ENCODE results near the gene ADSS2.
"Not testable (repeated sequence)": the region's sequence is repeated elsewhere in the genome, so short reads cannot be mapped to it uniquely, and the experiment has no call there.

ADSS2 gene

DNA sequence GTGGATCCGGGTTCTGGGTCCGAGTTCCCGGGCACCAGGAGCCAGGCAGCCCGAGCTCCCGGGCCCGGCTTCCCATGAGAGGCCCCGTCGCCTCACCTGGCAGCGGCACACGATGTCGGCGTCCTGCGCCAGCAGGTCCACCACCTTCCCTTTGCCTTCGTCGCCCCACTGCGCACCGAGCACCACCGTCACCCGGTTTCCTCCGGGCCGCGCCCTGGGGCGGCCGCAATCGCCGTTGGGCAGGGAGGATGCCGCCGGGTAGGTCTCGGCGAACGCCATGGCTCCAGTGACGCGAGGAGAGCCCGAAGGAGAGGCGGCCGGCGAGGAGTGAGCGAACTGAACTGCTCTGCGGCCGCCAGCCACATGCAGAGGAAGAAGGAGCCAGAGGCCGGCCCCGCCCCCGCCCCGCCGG, at the start of gene ADSS2:
ADSS2 (minus strand) TSS at position 371 of the 412 bp plus-strand sequence; CDS start at position 279, 92 bp downstream.
- peaks cover 0 to 2% of the 10 kb centered on the region in 2 donors for H3K36me3 ChIP-seq (ENCODE audit: control insufficient read depth in 2 of 2, insufficient read depth in 2 of 2, low read length in 2 of 2)
- peak within 1 kb of the TSS; percentile 91 to 98 for H3K9ac ChIP-seq (ENCODE audit: low read depth in 1 of 2, low read length in 2 of 2)
- H3K9me3 ChIP-seq (ENCODE audit: control insufficient read depth in 2 of 2, low read length in 2 of 2), result no peaks in the 10 kb centered on the region
- H3K27me3 ChIP-seq (ENCODE audit: control insufficient read depth in 2 of 2, insufficient read depth in 2 of 2, low read length in 2 of 2), result no peaks in the 10 kb centered on the region
- H3K4me3 ChIP-seq (ENCODE audit: low read length in 2 of 2), result peak within 1 kb of the TSS; percentile 92 to 98
- peak within 1 kb of the TSS; percentile 97 to 98 for H3K27ac ChIP-seq (ENCODE audit: low read depth in 2 of 2, low read length in 2 of 2)
- peaks cover 8 to 13% of the 10 kb centered on the region in 2 donors for H3K4me1 ChIP-seq (ENCODE audit: control insufficient read depth in 2 of 2, insufficient read depth in 2 of 2, low read length in 2 of 2)

DNA sequence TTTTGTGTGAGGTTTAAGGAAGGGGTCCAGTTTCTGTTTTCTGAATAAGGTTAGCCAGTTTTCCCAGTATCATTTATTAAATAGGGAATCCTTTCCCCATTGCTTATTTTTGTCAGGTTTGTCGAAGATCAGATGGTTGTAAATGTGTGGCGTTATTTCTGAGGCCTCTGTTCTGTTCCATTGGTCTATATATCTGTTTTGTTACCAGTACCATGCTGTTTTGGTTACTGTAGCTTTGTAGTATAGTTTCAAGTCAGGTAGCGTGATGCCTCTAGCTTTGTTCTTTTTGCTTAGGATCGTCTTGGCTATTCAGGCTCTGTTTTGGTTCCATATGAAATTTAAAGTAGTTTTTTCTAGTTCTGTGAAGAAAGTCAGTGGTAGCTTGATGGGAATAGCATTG, 48.8 kb upstream of the ADSS2 start:
- H3K27me3 ChIP-seq (ENCODE audit: control insufficient read depth in 2 of 2, insufficient read depth in 2 of 2, low read length in 2 of 2); H3K27ac ChIP-seq (ENCODE audit: low read depth in 2 of 2, low read length in 2 of 2): not testable (repeated sequence)

DNA sequence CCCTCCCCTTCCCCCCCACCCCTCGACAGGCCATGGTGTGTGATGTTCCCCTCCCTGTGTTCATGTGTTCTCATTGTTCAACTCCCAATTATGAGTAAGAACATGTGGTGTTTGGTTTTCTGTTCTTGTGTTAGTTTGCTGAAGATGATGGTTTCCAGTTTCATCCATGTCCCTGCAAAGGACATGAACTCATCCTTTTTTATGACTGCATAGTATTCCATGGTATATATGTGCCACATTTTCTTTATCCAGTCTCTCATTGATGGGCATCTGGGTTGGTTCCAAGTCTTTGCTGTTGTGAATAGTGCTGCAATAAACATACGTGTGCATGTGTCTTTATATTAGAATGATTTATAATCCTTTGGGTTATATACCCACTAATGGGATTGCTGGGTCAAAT, 47.8 kb upstream of the ADSS2 start:
- not testable (repeated sequence) for H3K9me3 ChIP-seq (ENCODE audit: control insufficient read depth in 2 of 2, low read length in 2 of 2); H3K27ac ChIP-seq (ENCODE audit: low read depth in 2 of 2, low read length in 2 of 2); H3K4me3 ChIP-seq (ENCODE audit: low read length in 2 of 2); H3K36me3 ChIP-seq (ENCODE audit: control insufficient read depth in 2 of 2, insufficient read depth in 2 of 2, low read length in 2 of 2); H3K4me1 ChIP-seq (ENCODE audit: control insufficient read depth in 2 of 2, insufficient read depth in 2 of 2, low read length in 2 of 2); H3K9ac ChIP-seq (ENCODE audit: low read depth in 1 of 2, low read length in 2 of 2); H3K27me3 ChIP-seq (ENCODE audit: control insufficient read depth in 2 of 2, insufficient read depth in 2 of 2, low read length in 2 of 2)

More for the DNA sequence above, 48.8 kb upstream of the ADSS2 start:
- H3K9me3 ChIP-seq (ENCODE audit: control insufficient read depth in 2 of 2, low read length in 2 of 2); H3K9ac ChIP-seq (ENCODE audit: low read depth in 1 of 2, low read length in 2 of 2); H3K36me3 ChIP-seq (ENCODE audit: control insufficient read depth in 2 of 2, insufficient read depth in 2 of 2, low read length in 2 of 2); H3K4me1 ChIP-seq (ENCODE audit: control insufficient read depth in 2 of 2, insufficient read depth in 2 of 2, low read length in 2 of 2); H3K4me3 ChIP-seq (ENCODE audit: low read length in 2 of 2): not testable (repeated sequence)

DNA sequence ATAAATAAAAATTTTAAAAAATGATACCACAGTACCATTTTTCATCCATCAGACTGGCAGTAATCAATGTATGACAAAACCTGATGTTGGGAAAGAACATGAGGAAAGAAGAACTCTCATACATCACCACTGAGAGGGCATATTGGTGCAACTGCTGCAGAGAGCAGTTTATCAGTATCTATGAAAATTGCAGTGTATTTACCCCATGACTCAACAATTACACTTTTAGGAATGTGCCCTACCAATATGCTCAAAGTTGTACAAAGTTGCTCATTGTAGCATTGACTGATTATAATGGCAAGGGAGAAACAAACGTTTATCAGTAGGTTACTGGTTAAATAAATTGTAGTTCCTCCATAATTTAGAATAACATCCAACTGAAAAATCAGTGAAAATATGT, 46.1 kb upstream of the ADSS2 start:
- Histone ChIP-seq H3K9ac (ENCODE audit: low read depth in 1 of 2, low read length in 2 of 2) (no peak overlapping the region), H3K36me3 (ENCODE audit: control insufficient read depth in 2 of 2, insufficient read depth in 2 of 2, low read length in 2 of 2) (no peaks in the 10 kb centered on the region), H3K27ac (ENCODE audit: low read depth in 2 of 2, low read length in 2 of 2) (no peak overlapping the region), H3K4me3 (ENCODE audit: low read length in 2 of 2) (no peak overlapping the region), H3K9me3 (ENCODE audit: control insufficient read depth in 2 of 2, low read length in 2 of 2) (no peaks in the 10 kb centered on the region), H3K27me3 (ENCODE audit: control insufficient read depth in 2 of 2, insufficient read depth in 2 of 2, low read length in 2 of 2) (no peaks in the 10 kb centered on the region), H3K4me1 (ENCODE audit: control insufficient read depth in 2 of 2, insufficient read depth in 2 of 2, low read length in 2 of 2) (no peaks in the 10 kb centered on the region)

DNA sequence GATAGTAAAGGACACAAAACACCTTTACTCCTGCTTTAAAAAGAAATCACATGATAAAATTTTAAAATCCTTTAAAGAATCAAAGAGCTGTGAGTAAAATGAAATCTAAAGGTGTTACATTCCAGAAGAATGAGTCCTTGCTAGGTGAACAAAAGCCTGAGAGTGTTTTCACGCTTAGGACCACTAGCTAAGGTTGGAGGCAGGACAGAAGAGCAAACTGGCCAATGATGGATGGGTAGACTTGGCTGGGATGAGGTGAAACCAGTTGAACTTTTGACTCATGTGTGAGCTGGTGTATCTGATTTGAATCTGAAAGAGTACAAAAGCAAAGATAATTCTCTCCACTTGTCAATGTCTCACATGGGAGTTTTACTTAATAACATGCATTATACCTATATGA, 44.5 kb upstream of the ADSS2 start:
- H3K4me1 ChIP-seq (ENCODE audit: control insufficient read depth in 2 of 2, insufficient read depth in 2 of 2, low read length in 2 of 2), result no peaks in the 10 kb centered on the region
- H3K36me3 ChIP-seq (ENCODE audit: control insufficient read depth in 2 of 2, insufficient read depth in 2 of 2, low read length in 2 of 2), result no peaks in the 10 kb centered on the region
- H3K27ac ChIP-seq (ENCODE audit: low read depth in 2 of 2, low read length in 2 of 2), result no peak overlapping the region

GRCh38 chr1:244494653-244495052, 42.9 kb upstream of the ADSS2 start:
- Histone ChIP-seq H3K9ac (ENCODE audit: low read depth in 1 of 2, low read length in 2 of 2) (no peak overlapping the region), H3K9me3 (ENCODE audit: control insufficient read depth in 2 of 2, low read length in 2 of 2) (no peaks in the 10 kb centered on the region), H3K36me3 (ENCODE audit: control insufficient read depth in 2 of 2, insufficient read depth in 2 of 2, low read length in 2 of 2) (no peaks in the 10 kb centered on the region), H3K27ac (ENCODE audit: low read depth in 2 of 2, low read length in 2 of 2) (no peak overlapping the region), H3K4me3 (ENCODE audit: low read length in 2 of 2) (no peak overlapping the region), H3K27me3 (ENCODE audit: control insufficient read depth in 2 of 2, insufficient read depth in 2 of 2, low read length in 2 of 2) (no peaks in the 10 kb centered on the region), H3K4me1 (ENCODE audit: control insufficient read depth in 2 of 2, insufficient read depth in 2 of 2, low read length in 2 of 2) (no peaks in the 10 kb centered on the region)

More for the DNA sequence above, 44.5 kb upstream of the ADSS2 start:
- H3K27me3 ChIP-seq (ENCODE audit: control insufficient read depth in 2 of 2, insufficient read depth in 2 of 2, low read length in 2 of 2), result no peaks in the 10 kb centered on the region
- H3K9me3 ChIP-seq (ENCODE audit: control insufficient read depth in 2 of 2, low read length in 2 of 2), result no peaks in the 10 kb centered on the region
- H3K9ac ChIP-seq (ENCODE audit: low read depth in 1 of 2, low read length in 2 of 2), result no peak overlapping the region
- H3K4me3 ChIP-seq (ENCODE audit: low read length in 2 of 2), result no peak overlapping the region

GRCh38 chr1:244484971-244485370, 33.3 kb upstream of the ADSS2 start:
- not testable (repeated sequence) for H3K36me3 ChIP-seq (ENCODE audit: control insufficient read depth in 2 of 2, insufficient read depth in 2 of 2, low read length in 2 of 2); H3K4me3 ChIP-seq (ENCODE audit: low read length in 2 of 2); H3K4me1 ChIP-seq (ENCODE audit: control insufficient read depth in 2 of 2, insufficient read depth in 2 of 2, low read length in 2 of 2)

DNA sequence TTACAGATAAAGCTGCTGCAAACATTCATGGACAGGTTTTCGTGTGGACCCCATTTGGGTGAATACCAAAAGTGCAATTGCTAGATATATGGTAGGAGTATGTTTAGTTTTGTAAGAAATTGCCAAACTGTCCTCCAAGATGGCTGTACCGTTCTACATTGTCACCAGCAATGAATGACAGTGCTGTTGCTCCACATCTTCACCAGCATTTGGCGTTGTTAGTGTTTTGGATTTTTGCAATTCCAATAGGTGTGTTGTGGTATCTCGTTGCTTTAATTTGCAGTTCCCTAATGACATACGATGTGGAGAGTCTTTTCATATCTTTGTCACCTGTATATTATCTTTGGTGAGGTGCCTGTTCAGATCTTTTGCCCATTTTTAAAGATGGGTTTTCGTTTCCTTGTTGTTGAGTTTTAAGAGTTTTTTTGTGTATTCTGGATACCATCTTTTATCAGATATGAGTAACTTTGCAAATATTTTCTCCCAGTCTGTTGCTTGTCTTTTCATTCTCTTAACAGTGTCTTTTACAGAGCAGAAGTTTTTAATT, 21.4 kb upstream of the ADSS2 start:
- Histone ChIP-seq H3K9ac (ENCODE audit: low read depth in 1 of 2, low read length in 2 of 2) (no peak overlapping the region), H3K36me3 (ENCODE audit: control insufficient read depth in 2 of 2, insufficient read depth in 2 of 2, low read length in 2 of 2) (no peaks in the 10 kb centered on the region), H3K27me3 (ENCODE audit: control insufficient read depth in 2 of 2, insufficient read depth in 2 of 2, low read length in 2 of 2) (no peaks in the 10 kb centered on the region), H3K9me3 (ENCODE audit: control insufficient read depth in 2 of 2, low read length in 2 of 2) (no peaks in the 10 kb centered on the region), H3K27ac (ENCODE audit: low read depth in 2 of 2, low read length in 2 of 2) (no peak overlapping the region), H3K4me3 (ENCODE audit: low read length in 2 of 2) (no peak overlapping the region), H3K4me1 (ENCODE audit: control insufficient read depth in 2 of 2, insufficient read depth in 2 of 2, low read length in 2 of 2) (no peaks in the 10 kb centered on the region)

More at GRCh38 chr1:244484971-244485370, 33.3 kb upstream of the ADSS2 start:
- not testable (repeated sequence) for H3K9me3 ChIP-seq (ENCODE audit: control insufficient read depth in 2 of 2, low read length in 2 of 2); H3K9ac ChIP-seq (ENCODE audit: low read depth in 1 of 2, low read length in 2 of 2); H3K27me3 ChIP-seq (ENCODE audit: control insufficient read depth in 2 of 2, insufficient read depth in 2 of 2, low read length in 2 of 2); H3K27ac ChIP-seq (ENCODE audit: low read depth in 2 of 2, low read length in 2 of 2)

DNA sequence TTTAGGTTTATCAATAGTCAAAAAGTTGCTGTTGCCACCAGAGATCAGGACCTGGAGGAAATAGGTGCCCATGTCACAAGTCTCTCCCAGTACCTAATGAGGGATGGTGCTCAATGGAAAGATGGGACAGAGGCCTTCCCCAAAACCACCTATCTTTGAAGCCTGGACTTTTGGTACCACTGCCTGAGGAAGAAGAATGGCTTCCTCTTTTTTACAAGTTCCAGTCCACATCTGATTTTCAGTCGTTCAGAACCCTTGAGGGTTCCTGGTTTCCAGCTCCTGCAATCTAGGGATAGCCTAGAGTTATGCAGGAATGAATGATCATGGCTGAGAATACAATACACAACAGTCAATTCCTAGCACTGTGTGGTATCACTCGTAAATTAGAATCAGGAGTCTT, 15.0 kb upstream of the ADSS2 start:
- Histone ChIP-seq H3K4me1 (ENCODE audit: control insufficient read depth in 2 of 2, insufficient read depth in 2 of 2, low read length in 2 of 2) (no peaks in the 10 kb centered on the region), H3K9ac (ENCODE audit: low read depth in 1 of 2, low read length in 2 of 2) (no peak overlapping the region), H3K9me3 (ENCODE audit: control insufficient read depth in 2 of 2, low read length in 2 of 2) (no peaks in the 10 kb centered on the region), H3K36me3 (ENCODE audit: control insufficient read depth in 2 of 2, insufficient read depth in 2 of 2, low read length in 2 of 2) (no peaks in the 10 kb centered on the region), H3K27me3 (ENCODE audit: control insufficient read depth in 2 of 2, insufficient read depth in 2 of 2, low read length in 2 of 2) (no peaks in the 10 kb centered on the region), H3K27ac (ENCODE audit: low read depth in 2 of 2, low read length in 2 of 2) (no peak overlapping the region), H3K4me3 (ENCODE audit: low read length in 2 of 2) (no peak overlapping the region)

- Histone ChIP-seq H3K4me1 (ENCODE audit: control insufficient read depth in 2 of 2, insufficient read depth in 2 of 2, low read length in 2 of 2) (peaks cover 4 to 5% of the 10 kb centered on the region in 2 donors), H3K9ac (ENCODE audit: low read depth in 1 of 2, low read length in 2 of 2) (peak within 1 kb of the TSS; percentile 79 to 81), H3K9me3 (ENCODE audit: control insufficient read depth in 2 of 2, low read length in 2 of 2) (no peaks in the 10 kb centered on the region), H3K36me3 (ENCODE audit: control insufficient read depth in 2 of 2, insufficient read depth in 2 of 2, low read length in 2 of 2) (no peaks in the 10 kb centered on the region), H3K4me3 (ENCODE audit: low read length in 2 of 2) (peak within 1 kb of the TSS; percentile 83), H3K27me3 (ENCODE audit: control insufficient read depth in 2 of 2, insufficient read depth in 2 of 2, low read length in 2 of 2) (no peaks in the 10 kb centered on the region), H3K27ac (ENCODE audit: low read depth in 2 of 2, low read length in 2 of 2) (peak within 1 kb of the TSS; percentile 88 to 92)
Observed at GRCh38 chr1:244461245-244462071, 9.7 kb upstream of the ADSS2 start, which contains the start of gene CATSPERE. CATSPERE (plus strand) TSS chr1:244461273; CDS start chr1:244461430, 157 bp downstream.
